Activated CD8-positive, alpha-beta memory T cell treated with anti-CD3 and anti-CD28 coated beads, Interleukin-2, amount 10 ng/mL, durations not matched to agents 7 days and 5 days (primary cell): ENCODE data around the gene DNASE1. TPM values are rescaled to one million over a fixed set of nuclear protein-coding genes. Genes with fewer than 3 reads are reported as not detected.
"Not testable (repeated sequence)": the region's sequence is repeated elsewhere in the genome, so short reads cannot be mapped to it uniquely, and the experiment has no call there.

Experiments used
- ATAC-seq: fragments of 150-1000 bp; cut with Tn5 transposase; one replicate; pipeline ENCODE4 v1.10.0; 2021; ENCODE audit warnings: moderate library complexity
- CTCF ChIA-PET: fragments of 350-600 bp; sonication (Branson Sonifier 250); formaldehyde crosslinking; loops from one replicate; lab custom pipeline; 2021; ENCODE audit warnings: antibody characterized with exemption; lab: Charles Lee
- DNase-seq: peaks from one replicate; pipeline ENCODE4 v3.0.0-alpha.2; 2020
- H3K27ac Mint-ChIP-seq: one replicate; pipeline ENCODE4 v1.8.0; 2021; ENCODE audit warnings: mild to moderate bottlenecking, mixed read lengths
- H3K27me3 Mint-ChIP-seq: one replicate; pipeline ENCODE4 v1.8.0; 2021; ENCODE audit warnings: mixed read lengths
- H3K36me3 Mint-ChIP-seq: one replicate; pipeline ENCODE4 v1.8.0; 2021; ENCODE audit warnings: mild to moderate bottlenecking, mixed read lengths
- H3K4me1 Mint-ChIP-seq: one replicate; pipeline ENCODE4 v1.8.0; 2021; ENCODE audit warnings: mixed read lengths
- H3K4me3 Mint-ChIP-seq: one replicate; pipeline ENCODE4 v1.8.0; 2021; ENCODE audit warnings: mild to moderate bottlenecking, moderate library complexity, mixed read lengths
- H3K9me3 Mint-ChIP-seq: one replicate; pipeline ENCODE4 v1.8.0; 2022; ENCODE audit warnings: low read depth, mixed read lengths
- total RNA-seq, 2 experiments: library from RNA; stranded (reverse); gene quantifications; one replicate each; pipeline ENCODE4 v1.2.3, GENCODE V29; 2021

The DNASE1 gene
- total RNA-seq, 2 experiments from 2014 or later = 33.8 to 53.4 TPM

DNA sequence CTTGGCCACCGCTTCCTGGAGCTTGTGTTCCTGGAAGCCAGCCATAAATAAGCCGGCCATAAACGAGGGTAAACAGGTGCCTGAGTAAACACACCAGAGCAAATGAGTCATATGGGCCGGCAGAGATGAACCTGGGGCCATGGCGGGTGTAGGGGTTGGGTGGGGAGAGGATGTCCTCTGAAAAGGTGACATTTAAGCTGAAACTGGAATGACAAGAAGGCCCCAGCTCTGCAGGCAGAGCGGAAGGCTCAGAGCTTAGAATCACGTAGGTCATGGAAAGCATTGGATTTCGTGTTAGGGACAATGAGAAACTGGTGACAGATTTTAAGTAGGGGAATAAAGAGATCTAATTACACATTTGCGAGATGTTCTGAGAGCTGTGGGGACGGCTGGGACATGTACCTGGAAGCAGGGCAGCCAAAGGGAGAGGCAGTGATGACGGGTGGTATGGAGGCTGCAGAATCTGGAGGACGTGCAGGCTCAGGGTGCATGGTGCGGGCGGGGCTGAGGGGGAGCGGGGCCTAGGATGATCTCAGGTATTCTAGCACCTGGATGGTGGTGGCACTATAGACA, 8.1 kb upstream of the DNASE1 start:
- ATAC-seq (no peak), DNase-seq (peak; percentile 41)
- Mint-ChIP-seq H3K27me3 (no peaks in the 10 kb centered on the region), H3K4me3 (no peak overlapping the region), H3K36me3 (peaks cover 3% of the 10 kb centered on the region), H3K27ac (peak overlapping the region; percentile 20), H3K9me3 (no peaks in the 10 kb centered on the region), H3K4me1 (peaks cover 14% of the 10 kb centered on the region)
- CTCF ChIA-PET = interaction anchor here (1.2 kb wide), 1 partner anchor 18 kb away, joined by 3 read pairs; no protein-coding TSS in a partner anchor

DNA sequence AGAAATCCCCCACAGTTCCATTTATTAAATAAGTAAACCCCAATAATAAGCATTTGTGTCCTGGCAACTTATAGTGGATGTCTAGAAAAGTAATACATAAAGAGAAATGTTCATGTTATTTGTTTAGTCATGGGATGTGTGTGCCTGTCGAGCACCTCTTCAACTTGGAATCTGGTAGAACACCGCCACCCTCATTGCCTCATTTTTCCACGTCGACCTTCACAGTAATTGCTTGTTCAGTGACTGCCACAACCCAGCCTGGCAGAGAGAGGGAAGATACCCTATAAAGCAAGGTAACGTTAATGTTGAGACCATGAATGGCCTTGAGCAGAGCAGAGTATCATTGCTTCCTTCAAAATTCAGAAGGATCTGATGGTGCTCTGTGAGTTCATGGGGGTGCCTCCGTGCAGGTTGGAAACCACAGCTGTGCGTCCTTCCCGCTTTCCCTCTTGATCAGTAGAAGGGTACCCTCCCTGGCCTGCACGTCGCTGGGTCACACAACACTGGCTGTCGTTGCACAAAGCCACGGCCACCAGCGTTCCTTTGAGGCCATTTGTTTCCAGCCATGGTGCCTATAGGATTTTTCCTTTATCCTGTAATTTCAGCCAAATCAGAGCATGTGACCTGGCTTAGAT, 3.7 kb upstream of the DNASE1 start:
- Mint-ChIP-seq H3K4me1 (peaks cover 10% of the 10 kb centered on the region), H3K27ac (no peak overlapping the region), H3K27me3 (no peaks in the 10 kb centered on the region), H3K36me3 (peaks cover 9% of the 10 kb centered on the region), H3K9me3 (no peaks in the 10 kb centered on the region), H3K4me3 (no peak overlapping the region)
- CTCF ChIA-PET = interaction anchor here (0.9 to 2.1 kb wide), 2 partner anchors 9 to 19 kb away, joined by 3 to 4 read pairs; no protein-coding TSS in a partner anchor
- DNase-seq (peak; percentile 31), ATAC-seq (no peak)

DNA sequence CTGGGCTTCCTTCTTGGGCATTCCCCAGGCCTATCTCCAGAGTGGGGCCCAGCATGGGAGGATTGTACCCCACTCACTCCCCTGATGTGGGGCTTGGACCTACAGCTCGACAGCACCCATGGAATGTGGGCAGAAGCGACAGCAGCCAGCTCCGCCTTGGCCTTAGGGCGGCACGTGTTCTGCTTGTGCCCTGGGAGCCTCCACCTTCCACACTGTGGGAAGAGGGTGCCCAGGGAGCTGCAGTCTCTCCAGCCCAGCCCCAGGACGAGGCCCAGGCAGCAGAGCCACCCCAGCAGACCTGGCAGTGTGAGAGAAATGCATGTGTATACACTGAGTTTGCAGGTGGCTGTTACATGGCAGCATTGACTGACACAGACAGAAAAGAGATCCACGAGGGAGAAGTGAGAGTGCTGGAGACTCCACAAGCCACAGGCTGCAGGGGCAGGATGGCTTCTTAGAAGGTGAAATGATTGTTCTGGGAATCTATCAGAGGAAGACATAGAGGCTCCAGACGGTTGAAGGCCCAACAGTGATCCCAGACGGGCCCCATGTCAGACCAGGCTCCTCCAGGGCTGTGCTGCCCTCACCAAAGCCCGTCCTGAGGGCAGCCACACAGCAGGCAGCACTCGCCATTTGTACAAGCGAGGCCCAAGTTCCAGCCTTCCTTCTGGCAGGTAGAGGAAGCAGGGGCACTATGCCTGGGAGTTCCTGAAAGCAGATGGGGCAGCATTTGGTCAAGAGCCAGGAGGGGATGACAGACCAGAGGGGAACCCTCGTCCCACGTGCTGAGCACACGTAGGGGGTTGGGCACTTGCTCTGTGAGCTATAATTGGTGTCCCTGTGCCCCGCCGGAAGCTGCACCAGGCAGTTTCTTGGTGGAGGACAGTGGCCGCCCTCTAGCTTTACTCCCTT, 2.8 kb upstream of the DNASE1 start:
- DNase-seq = peak; percentile 33
- H3K27me3 Mint-ChIP-seq = no peaks in the 10 kb centered on the region
- CTCF ChIA-PET = interaction anchor here (2.1 kb wide), 1 partner anchor 8 kb away, joined by 4 read pairs; no protein-coding TSS in a partner anchor
- H3K9me3 Mint-ChIP-seq = no peaks in the 10 kb centered on the region
- no peak for ATAC-seq
- no peak overlapping the region for H3K4me3 Mint-ChIP-seq
- peaks cover 9% of the 10 kb centered on the region for H3K36me3 Mint-ChIP-seq
- peaks cover 2% of the 10 kb centered on the region for H3K4me1 Mint-ChIP-seq
- H3K27ac Mint-ChIP-seq = peak overlapping the region; percentile 8

DNA sequence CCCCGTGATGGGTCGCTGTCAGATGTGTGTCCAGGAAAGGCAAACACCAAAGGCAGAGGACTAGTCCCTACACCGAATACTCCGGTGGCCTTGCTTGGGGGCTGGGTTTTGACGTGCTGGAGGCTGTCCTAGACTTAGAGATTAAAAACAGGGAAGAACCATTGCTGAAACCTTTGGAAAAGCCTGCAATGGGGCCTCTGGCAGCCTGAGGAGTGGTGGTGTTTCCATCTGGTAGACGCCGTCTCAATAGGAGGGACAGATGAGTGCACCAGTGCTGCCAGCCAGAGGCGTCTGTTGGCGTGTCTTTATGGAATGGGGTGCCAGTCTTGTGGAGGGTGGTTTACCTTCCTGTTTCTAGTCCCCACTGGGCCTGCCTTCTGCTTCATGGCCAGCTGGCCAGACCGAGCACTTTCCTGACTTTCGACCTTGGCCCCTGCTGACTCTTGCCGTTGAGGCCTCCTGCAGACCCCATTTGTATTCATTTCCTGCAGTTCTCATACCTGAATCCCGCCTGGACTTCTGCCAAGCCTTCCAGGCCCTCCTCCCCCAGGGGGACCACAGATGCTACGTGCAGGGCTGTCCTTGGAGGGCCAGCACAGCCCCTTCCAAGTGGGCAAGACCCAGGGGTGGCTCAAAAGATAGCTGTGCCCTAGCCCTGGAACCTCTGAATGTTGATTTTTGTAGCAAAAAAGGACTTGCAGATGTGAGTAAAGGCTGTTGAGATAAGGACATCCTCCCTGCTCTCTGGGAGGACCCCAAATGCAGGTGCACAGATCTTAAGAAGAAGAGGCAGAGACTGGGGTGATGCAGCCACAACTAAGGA, 1.9 kb upstream of the DNASE1 start:
- CTCF ChIA-PET = interaction anchor here (1.7 kb wide), 1 partner anchor 16 kb away, joined by 8 read pairs; no protein-coding TSS in a partner anchor

DNA sequence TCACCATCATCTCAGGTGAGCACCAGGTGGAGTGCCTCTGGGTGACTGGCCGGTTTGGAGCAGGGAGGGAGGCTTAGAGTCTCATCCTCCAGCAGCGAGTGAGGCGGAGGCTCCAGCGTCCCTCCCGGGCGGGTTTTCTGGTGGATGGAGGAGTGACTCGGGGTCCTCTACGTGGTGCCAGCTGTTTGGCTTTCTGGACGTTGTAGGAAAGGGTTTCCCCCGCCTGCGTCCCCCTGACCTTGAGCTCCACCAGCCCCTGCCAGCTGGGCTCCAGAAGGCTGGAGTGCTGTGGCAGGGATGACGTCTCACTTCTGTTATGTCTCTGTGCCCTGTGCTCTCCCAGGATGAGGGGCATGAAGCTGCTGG, 522 bp downstream of the DNASE1 start:
- DNase-seq (no peak), ATAC-seq (no peak)
- Mint-ChIP-seq H3K36me3 (peaks cover 31% of the 10 kb centered on the region), H3K27ac (no peak overlapping the region), H3K4me3 (no peak overlapping the region), H3K27me3 (no peaks in the 10 kb centered on the region), H3K4me1 (peaks cover 19% of the 10 kb centered on the region), H3K9me3 (no peaks in the 10 kb centered on the region)
- CTCF ChIA-PET = interaction anchor here (0.9 to 1.6 kb wide), 5 partner anchors 10 to 129 kb away, joined by 3 to 8 read pairs (median 4); no protein-coding TSS in a partner anchor

More for the DNA sequence above, 1.9 kb upstream of the DNASE1 start:
- Mint-ChIP-seq H3K27me3 (no peaks in the 10 kb centered on the region), H3K27ac (no peak overlapping the region), H3K9me3 (no peaks in the 10 kb centered on the region), H3K4me1 (peaks cover 6% of the 10 kb centered on the region), H3K4me3 (no peak overlapping the region), H3K36me3 (peaks cover 15% of the 10 kb centered on the region)
- no peak for ATAC-seq
- DNase-seq = peak; percentile 37

DNA sequence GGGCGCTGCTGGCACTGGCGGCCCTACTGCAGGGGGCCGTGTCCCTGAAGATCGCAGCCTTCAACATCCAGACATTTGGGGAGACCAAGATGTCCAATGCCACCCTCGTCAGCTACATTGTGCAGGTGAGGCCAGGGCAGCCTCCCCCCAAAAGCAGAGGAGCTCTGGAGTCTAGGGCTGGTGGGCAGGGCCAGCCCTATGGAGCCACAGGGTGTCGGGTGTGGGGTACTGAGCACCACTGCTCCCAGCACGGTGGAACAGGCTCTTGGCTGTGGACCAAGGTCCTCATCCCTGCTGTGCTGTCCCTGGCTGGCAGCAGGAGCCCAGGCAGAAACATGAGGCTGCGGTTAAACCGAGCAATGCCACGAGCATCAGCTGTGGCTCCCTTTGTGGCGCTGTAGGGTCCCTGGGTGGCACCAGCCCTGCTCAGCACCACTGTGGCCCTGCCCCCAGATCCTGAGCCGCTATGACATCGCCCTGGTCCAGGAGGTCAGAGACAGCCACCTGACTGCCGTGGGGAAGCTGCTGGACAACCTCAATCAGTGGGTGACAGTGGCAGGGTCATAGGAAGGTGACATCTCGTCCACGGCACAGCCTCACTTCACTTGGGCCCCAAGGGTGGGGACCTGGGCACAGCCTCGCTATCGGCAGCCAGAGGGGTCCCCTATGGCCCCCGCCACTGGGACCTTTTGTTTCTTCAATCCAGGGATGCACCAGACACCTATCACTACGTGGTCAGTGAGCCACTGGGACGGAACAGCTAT, 1.1 kb downstream of the DNASE1 start:
- CTCF ChIA-PET = interaction anchor here (0.9 to 1.6 kb wide), 4 partner anchors 9 to 29 kb away, joined by 3 to 8 read pairs (median 5); no protein-coding TSS in a partner anchor
- no peak overlapping the region for H3K4me3 Mint-ChIP-seq
- no peaks in the 10 kb centered on the region for H3K27me3 Mint-ChIP-seq
- ATAC-seq (no peak), DNase-seq (no peak)
- H3K9me3 Mint-ChIP-seq = no peaks in the 10 kb centered on the region
- no peak overlapping the region for H3K27ac Mint-ChIP-seq
- peaks cover 22% of the 10 kb centered on the region for H3K4me1 Mint-ChIP-seq
- H3K36me3 Mint-ChIP-seq = peaks cover 32% of the 10 kb centered on the region

DNA sequence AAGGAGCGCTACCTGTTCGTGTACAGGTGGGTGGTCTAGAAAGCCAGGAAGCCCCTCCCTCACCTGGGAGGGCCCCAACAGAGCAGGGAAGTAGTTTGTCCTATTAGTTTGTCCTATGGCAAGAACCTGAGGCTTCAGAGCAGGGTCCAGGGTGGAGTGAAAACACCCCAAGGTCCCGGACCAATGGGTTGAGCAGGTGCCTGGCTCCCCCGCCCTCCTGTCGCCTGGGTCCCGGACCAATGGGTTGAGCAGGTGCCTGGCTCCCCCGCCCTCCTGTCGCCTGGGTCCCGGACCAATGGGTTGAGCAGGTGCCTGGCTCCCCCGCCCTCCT, 1.6 kb downstream of the DNASE1 start:
- CTCF ChIA-PET = interaction anchor here (0.9 to 1.0 kb wide), 2 partner anchors 9 to 30 kb away, joined by 3 to 8 read pairs; no protein-coding TSS in a partner anchor
- not testable (repeated sequence) for H3K9me3 Mint-ChIP-seq, H3K4me3 Mint-ChIP-seq, ATAC-seq, H3K27me3 Mint-ChIP-seq, H3K27ac Mint-ChIP-seq, DNase-seq
- peaks cover 35% of the 10 kb centered on the region for H3K36me3 Mint-ChIP-seq
- peaks cover 27% of the 10 kb centered on the region for H3K4me1 Mint-ChIP-seq

DNA sequence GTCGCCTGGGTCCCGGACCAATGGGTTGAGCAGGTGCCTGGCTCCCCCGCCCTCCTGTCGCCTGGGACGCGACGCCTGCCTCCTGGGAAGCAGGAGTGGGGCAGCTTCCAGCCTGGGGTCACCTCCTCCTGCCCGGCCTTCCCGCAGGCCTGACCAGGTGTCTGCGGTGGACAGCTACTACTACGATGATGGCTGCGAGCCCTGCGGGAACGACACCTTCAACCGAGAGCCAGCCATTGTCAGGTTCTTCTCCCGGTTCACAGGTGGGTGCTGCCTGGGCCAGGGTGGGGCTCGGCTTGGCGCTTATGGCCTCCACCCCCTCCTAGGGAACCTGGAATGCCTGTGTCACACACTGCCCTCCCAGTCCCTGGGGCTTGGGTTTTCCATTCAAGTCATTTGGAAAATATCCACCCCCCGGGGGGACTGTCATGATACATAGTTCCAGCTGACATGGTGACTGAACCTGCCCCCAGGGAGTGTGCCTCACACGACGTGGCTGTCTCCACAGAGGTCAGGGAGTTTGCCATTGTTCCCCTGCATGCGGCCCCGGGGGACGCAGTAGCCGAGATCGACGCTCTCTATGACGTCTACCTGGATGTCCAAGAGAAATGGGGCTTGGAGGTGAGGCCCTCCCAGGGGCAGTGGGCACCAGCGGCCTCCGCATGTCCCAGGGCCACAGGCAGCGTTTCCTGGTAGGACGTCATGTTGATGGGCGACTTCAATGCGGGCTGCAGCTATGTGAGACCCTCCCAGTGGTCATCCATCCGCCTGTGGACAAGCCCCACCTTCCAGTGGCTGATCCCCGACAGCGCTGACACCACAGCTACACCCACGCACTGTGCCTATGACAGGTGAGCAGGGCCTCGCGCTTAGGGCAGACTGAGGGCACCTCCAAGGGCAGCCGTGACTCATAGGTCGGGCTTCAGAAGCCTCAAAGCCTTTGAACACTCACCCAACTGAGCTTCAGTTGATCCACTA, 2.3 kb downstream of the DNASE1 start:
- H3K4me1 Mint-ChIP-seq = peaks cover 34% of the 10 kb centered on the region
- no peaks in the 10 kb centered on the region for H3K27me3 Mint-ChIP-seq
- no peak overlapping the region for H3K4me3 Mint-ChIP-seq
- DNase-seq = no peak
- H3K9me3 Mint-ChIP-seq = no peaks in the 10 kb centered on the region
- H3K36me3 Mint-ChIP-seq = peaks cover 37% of the 10 kb centered on the region
- no peak for ATAC-seq
- CTCF ChIA-PET = no interaction called here
- peak overlapping the region; percentile 59 for H3K27ac Mint-ChIP-seq

DNA sequence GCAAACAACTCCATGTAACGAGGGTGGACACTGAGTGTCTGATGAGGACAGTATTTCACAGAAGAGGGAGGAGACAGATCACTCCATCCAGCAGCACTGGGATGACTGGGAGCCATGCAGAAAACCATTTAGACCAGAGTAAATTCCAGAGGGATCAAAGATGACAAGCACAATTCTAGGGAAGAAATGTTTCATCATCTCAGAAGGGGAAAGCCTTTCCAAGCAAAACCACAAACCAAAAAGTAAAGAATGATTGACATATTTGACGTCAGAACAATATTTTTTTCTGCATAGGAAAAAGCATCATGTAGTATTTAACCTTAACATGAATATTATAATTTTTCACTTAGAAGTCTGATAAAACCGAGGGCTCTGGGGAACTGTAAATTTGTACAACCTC, 4.8 kb downstream of the DNASE1 start:
- DNase-seq (no peak), ATAC-seq (no peak)
- peaks cover 40% of the 10 kb centered on the region for H3K36me3 Mint-ChIP-seq
- no peak overlapping the region for H3K4me3 Mint-ChIP-seq
- no peaks in the 10 kb centered on the region for H3K27me3 Mint-ChIP-seq
- peaks cover 33% of the 10 kb centered on the region for H3K4me1 Mint-ChIP-seq
- CTCF ChIA-PET = interaction anchor here (1.4 to 2.9 kb wide), 2 partner anchors 9 to 33 kb away, joined by 4 to 8 read pairs; no protein-coding TSS in a partner anchor
- no peaks in the 10 kb centered on the region for H3K9me3 Mint-ChIP-seq
- peak overlapping the region; percentile 67 for H3K27ac Mint-ChIP-seq

DNA sequence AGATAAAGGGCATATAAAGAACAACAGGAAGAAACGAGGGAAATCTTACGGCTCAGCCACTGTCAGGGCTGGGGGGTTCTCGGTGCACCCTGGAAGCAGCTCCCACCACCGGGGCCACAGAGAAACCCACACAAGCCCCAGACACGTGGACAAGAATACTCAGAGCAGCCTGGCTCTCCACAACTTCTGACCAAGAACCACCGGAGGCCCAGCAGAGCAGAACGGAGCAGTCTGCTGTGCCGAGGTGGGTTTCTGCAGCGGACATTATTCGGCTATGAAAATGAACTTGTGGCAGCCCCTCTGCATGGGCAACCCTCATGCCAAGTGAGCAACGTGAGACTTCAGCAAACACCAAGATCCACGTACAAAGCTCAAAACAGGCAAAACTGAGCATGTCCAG, 6.8 kb downstream of the DNASE1 start:
- Mint-ChIP-seq H3K4me1 (peaks cover 49% of the 10 kb centered on the region), H3K27ac (peak overlapping the region; percentile 70), H3K27me3 (no peaks in the 10 kb centered on the region), H3K36me3 (peaks cover 44% of the 10 kb centered on the region), H3K9me3 (no peaks in the 10 kb centered on the region), H3K4me3 (no peak overlapping the region)
- CTCF ChIA-PET = interaction anchor here (1.4 to 2.9 kb wide), 2 partner anchors 10 to 35 kb away, joined by 3 to 8 read pairs; no protein-coding TSS in a partner anchor
- DNase-seq (no peak), ATAC-seq (no peak)

DNA sequence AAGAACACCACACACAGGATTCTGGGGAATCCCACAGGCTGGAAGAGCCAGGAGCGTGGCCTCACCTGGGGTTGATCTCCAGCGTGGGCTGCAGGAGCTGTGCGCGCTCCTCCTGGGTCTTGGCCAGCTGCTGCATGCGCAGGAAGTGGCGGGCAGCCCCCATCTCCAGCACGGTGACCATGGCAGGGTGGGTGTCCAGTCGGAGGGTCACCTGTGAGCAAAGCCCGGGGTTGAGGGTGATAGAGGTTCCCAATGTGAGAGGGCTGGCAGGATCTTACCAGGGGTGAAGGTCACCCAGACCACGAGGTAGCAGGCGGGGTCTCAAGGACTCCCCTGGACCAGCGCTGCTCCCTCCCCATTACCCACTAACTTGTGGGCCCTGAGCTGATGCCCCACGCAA, 7.4 kb downstream of the DNASE1 start:
- Mint-ChIP-seq H3K4me3 (no peak overlapping the region), H3K27me3 (no peaks in the 10 kb centered on the region), H3K36me3 (peaks cover 44% of the 10 kb centered on the region), H3K27ac (no peak overlapping the region), H3K4me1 (peaks cover 54% of the 10 kb centered on the region), H3K9me3 (no peaks in the 10 kb centered on the region)
- DNase-seq = no peak
- CTCF ChIA-PET = interaction anchor here (1.4 to 1.5 kb wide), 2 partner anchors 10 to 15 kb away, joined by 3 to 4 read pairs; no protein-coding TSS in a partner anchor
- ATAC-seq = no peak
